ENCODE results near the gene TINAGL1. TPM values are rescaled to one million over a fixed set of nuclear protein-coding genes. Genes with fewer than 3 reads are reported as not detected.
"Not testable (repeated sequence)": the region's sequence is repeated elsewhere in the genome, so short reads cannot be mapped to it uniquely, and the experiment has no call there.

The TINAGL1 gene
- total and polyA plus RNA-seq, 5 donors = 94.7 to 186 (median 136) TPM

GRCh38 chr1:31584869-31585735, 8.8 kb downstream of the TINAGL1 start:
- no peaks in the 10 kb centered on the region for H3K27me3 ChIP-seq (ENCODE audit: control insufficient read depth, insufficient read depth)
- peaks cover 28% of the 10 kb centered on the region for H3K4me1 ChIP-seq (ENCODE audit: control insufficient read depth, insufficient read depth, low read length)
- H3K27ac ChIP-seq (ENCODE audit: low read length) = peak overlapping the region; percentile 81
- no peak for ATAC-seq
- intact Hi-C loops (cut with DNase I) = no loop called here
- WGBS = 87% methylated on average over 27 of the region's 27 CpGs
- DNase-seq = peak in 1 of 3 donors; percentile 60
- no peaks in the 10 kb centered on the region for H3K9me3 ChIP-seq (ENCODE audit: control insufficient read depth, low read length)
- H3K4me3 ChIP-seq (ENCODE audit: low read length) = no peak overlapping the region

- DNase-seq (no peak), ATAC-seq (no peak)
- intact Hi-C loops (cut with DNase I) = no loop called here
- WGBS = 85% methylated on average over 11 of the region's 11 CpGs
- peaks cover 25% of the 10 kb centered on the region for H3K4me1 ChIP-seq (ENCODE audit: control insufficient read depth, insufficient read depth, low read length)
- H3K9me3 ChIP-seq (ENCODE audit: control insufficient read depth, low read length) = no peaks in the 10 kb centered on the region
- H3K27me3 ChIP-seq (ENCODE audit: control insufficient read depth, insufficient read depth) = no peaks in the 10 kb centered on the region
- H3K4me3 ChIP-seq (ENCODE audit: low read length) = no peak overlapping the region
- no peak overlapping the region for H3K27ac ChIP-seq (ENCODE audit: low read length)
These were observed 9.5 kb downstream of the TINAGL1 start for GRCh38 chr1:31585736-31586365.

- no peaks in the 10 kb centered on the region for H3K27me3 ChIP-seq (ENCODE audit: control insufficient read depth, insufficient read depth)
- DNase-seq = peak in 1 of 3 donors; percentile 73
- intact Hi-C loops (cut with DNase I) = no loop called here
- no peak overlapping the region for H3K27ac ChIP-seq (ENCODE audit: low read length)
- no peak overlapping the region for H3K4me3 ChIP-seq (ENCODE audit: low read length)
- 74% methylated on average over 47 of the region's 47 CpGs for WGBS
- H3K9me3 ChIP-seq (ENCODE audit: control insufficient read depth, low read length) = no peaks in the 10 kb centered on the region
- H3K4me1 ChIP-seq (ENCODE audit: control insufficient read depth, insufficient read depth, low read length) = peaks cover 24% of the 10 kb centered on the region
- ATAC-seq = no peak
These were observed 10.3 kb downstream of the TINAGL1 start for GRCh38 chr1:31586376-31587327.

- DNase-seq; intact Hi-C loops (cut with DNase I); ATAC-seq; H3K27me3 ChIP-seq (ENCODE audit: control insufficient read depth, insufficient read depth); H3K9me3 ChIP-seq (ENCODE audit: control insufficient read depth, low read length); H3K4me3 ChIP-seq (ENCODE audit: low read length): not testable (repeated sequence)
- Histone ChIP-seq H3K4me1 (ENCODE audit: control insufficient read depth, insufficient read depth, low read length) (peaks cover 24% of the 10 kb centered on the region), H3K27ac (ENCODE audit: low read length) (peak overlapping the region; percentile 88)
- WGBS = 91% methylated on average over 5 of the region's 5 CpGs
These were observed 11.0 kb downstream of the TINAGL1 start for GRCh38 chr1:31587328-31587699.

GRCh38 chr1:31587720-31588423, 11.6 kb downstream of the TINAGL1 start:
- intact Hi-C loops (cut with DNase I) = no loop called here
- peak; percentile 70 to 90 (median 86) for DNase-seq
- Histone ChIP-seq H3K27me3 (ENCODE audit: control insufficient read depth, insufficient read depth) (no peaks in the 10 kb centered on the region), H3K27ac (ENCODE audit: low read length) (peak overlapping the region; percentile 88), H3K9me3 (ENCODE audit: control insufficient read depth, low read length) (no peaks in the 10 kb centered on the region), H3K4me1 (ENCODE audit: control insufficient read depth, insufficient read depth, low read length) (peaks cover 20% of the 10 kb centered on the region), H3K4me3 (ENCODE audit: low read length) (no peak overlapping the region)
- peak; percentile 17 to 44 for ATAC-seq
- 45% methylated on average over 14 of the region's 14 CpGs for WGBS

- DNase-seq = peak; percentile 72 to 85 (median 84)
- ATAC-seq = peak; percentile 52 to 71
- no peaks in the 10 kb centered on the region for H3K27me3 ChIP-seq (ENCODE audit: control insufficient read depth, insufficient read depth)
- WGBS = 22% methylated on average over 62 of the region's 62 CpGs
- H3K9me3 ChIP-seq (ENCODE audit: control insufficient read depth, low read length) = no peaks in the 10 kb centered on the region
- peaks cover 11% of the 10 kb centered on the region for H3K4me1 ChIP-seq (ENCODE audit: control insufficient read depth, insufficient read depth, low read length)
- H3K27ac ChIP-seq (ENCODE audit: low read length) = peak overlapping the region; percentile 92
- intact Hi-C loops (cut with DNase I) = no loop called here
- peak overlapping the region; percentile 7 for H3K4me3 ChIP-seq (ENCODE audit: low read length)
These were observed 12.6 kb downstream of the TINAGL1 start for GRCh38 chr1:31588751-31589515.

GRCh38 chr1:31591425-31592093, 15.2 kb downstream of the TINAGL1 start:
- peaks cover 15% of the 10 kb centered on the region for H3K4me1 ChIP-seq (ENCODE audit: control insufficient read depth, insufficient read depth, low read length)

GRCh38 chr1:31592132-31592531, 15.8 kb downstream of the TINAGL1 start:
- DNase-seq (no peak), ATAC-seq (no peak)
- H3K9me3 ChIP-seq (ENCODE audit: control insufficient read depth, low read length) = no peaks in the 10 kb centered on the region
- H3K4me1 ChIP-seq (ENCODE audit: control insufficient read depth, insufficient read depth, low read length) = peaks cover 15% of the 10 kb centered on the region
- intact Hi-C loops (cut with DNase I) = loop anchor here in 1 of 4 donors (2.0 kb wide), 1 partner anchor 27 kb away; no protein-coding TSS in a partner anchor
- no peak overlapping the region for H3K4me3 ChIP-seq (ENCODE audit: low read length)
- no peaks in the 10 kb centered on the region for H3K27me3 ChIP-seq (ENCODE audit: control insufficient read depth, insufficient read depth)
- H3K27ac ChIP-seq (ENCODE audit: low read length) = no peak overlapping the region

More at GRCh38 chr1:31591425-31592093, 15.2 kb downstream of the TINAGL1 start:
- no peaks in the 10 kb centered on the region for H3K27me3 ChIP-seq (ENCODE audit: control insufficient read depth, insufficient read depth)
- WGBS = 53% methylated on average over 11 of the region's 11 CpGs
- DNase-seq (no peak), ATAC-seq (no peak)
- H3K9me3 ChIP-seq (ENCODE audit: control insufficient read depth, low read length) = no peaks in the 10 kb centered on the region
- no peak overlapping the region for H3K4me3 ChIP-seq (ENCODE audit: low read length)
- no peak overlapping the region for H3K27ac ChIP-seq (ENCODE audit: low read length)
- intact Hi-C loops (cut with DNase I) = loop anchor here in 1 of 4 donors (2.0 kb wide), 1 partner anchor 27 kb away; no protein-coding TSS in a partner anchor

- intact Hi-C loops (cut with DNase I) = loop anchor here in 2 of 4 donors (1.0 to 2.0 kb wide), 2 partner anchors 28 to 29 kb away; no protein-coding TSS in a partner anchor
These were observed 16.9 kb downstream of the TINAGL1 start for GRCh38 chr1:31593136-31593665.

More at GRCh38 chr1:31593136-31593665, 16.9 kb downstream of the TINAGL1 start:
- 91% methylated on average over 5 of the region's 5 CpGs for WGBS
- peaks cover 12% of the 10 kb centered on the region for H3K4me1 ChIP-seq (ENCODE audit: control insufficient read depth, insufficient read depth, low read length)
- ATAC-seq = no peak
- no peaks in the 10 kb centered on the region for H3K9me3 ChIP-seq (ENCODE audit: control insufficient read depth, low read length)
- DNase-seq = no peak
- H3K27ac ChIP-seq (ENCODE audit: low read length) = no peak overlapping the region
- no peaks in the 10 kb centered on the region for H3K27me3 ChIP-seq (ENCODE audit: control insufficient read depth, insufficient read depth)
- no peak overlapping the region for H3K4me3 ChIP-seq (ENCODE audit: low read length)
